ENCODE results near the gene ERI2. TPM values are rescaled to one million over a fixed set of nuclear protein-coding genes. Genes with fewer than 3 reads are reported as not detected.

ERI2 gene
- total and polyA plus RNA-seq, 7 donors: 7.2 to 24.3 (median 16.4) TPM

- H3K4me1 ChIP-seq: no peaks in the 10 kb centered on the region
- H3K36me3 ChIP-seq: no peaks in the 10 kb centered on the region
- no peak for TF ChIP-seq POLR2A (IDR thresholded peaks at IDR 0.05)
- TF ChIP-seq CTCF (IDR thresholded peaks at IDR 0.05): no peak
- no peak for TF ChIP-seq EP300 (IDR thresholded peaks at IDR 0.05)
- no peak for TF ChIP-seq POLR2AphosphoS5 (IDR thresholded peaks at IDR 0.05)
- no peak for DNase-seq
- intact Hi-C loops (cut with DNase I): no loop called here
- no peaks in the 10 kb centered on the region for H3K27me3 ChIP-seq
- H3K9me3 ChIP-seq: peaks cover 0 to 4% (median 0%) of the 10 kb centered on the region in 4 donors
- H3K27ac ChIP-seq: no peak overlapping the region
- H3K4me3 ChIP-seq: no peak overlapping the region
- 86 to 100% methylated on average over 1 of the region's 1 CpG for WGBS, 2 donors
Observed at GRCh38 chr16:20750558-20750957, 55.7 kb downstream of the ERI2 start.

GRCh38 chr16:20749474-20749873, 56.8 kb downstream of the ERI2 start:
- no peak overlapping the region for H3K27ac ChIP-seq
- no peak for TF ChIP-seq EP300 (IDR thresholded peaks at IDR 0.05)
- TF ChIP-seq CTCF (IDR thresholded peaks at IDR 0.05): no peak
- no peak for TF ChIP-seq POLR2A (IDR thresholded peaks at IDR 0.05)
- no peak for TF ChIP-seq POLR2AphosphoS5 (IDR thresholded peaks at IDR 0.05)
- intact Hi-C loops (cut with DNase I): no loop called here
- no peaks in the 10 kb centered on the region for H3K36me3 ChIP-seq
- no peaks in the 10 kb centered on the region for H3K4me1 ChIP-seq
- H3K4me3 ChIP-seq: no peak overlapping the region
- H3K27me3 ChIP-seq: no peaks in the 10 kb centered on the region
- DNase-seq: no peak
- 93 to 97% methylated on average over 1 of the region's 1 CpG for WGBS, 2 donors
- H3K9me3 ChIP-seq: peaks cover 0 to 4% (median 0%) of the 10 kb centered on the region in 4 donors

- TF ChIP-seq CTCF (IDR thresholded peaks at IDR 0.05): no peak
- TF ChIP-seq EP300 (IDR thresholded peaks at IDR 0.05): no peak
- TF ChIP-seq POLR2AphosphoS5 (IDR thresholded peaks at IDR 0.05): no peak
- no peak for TF ChIP-seq POLR2A (IDR thresholded peaks at IDR 0.05)
- intact Hi-C loops (cut with DNase I): no loop called here
- no peak for DNase-seq
- Histone ChIP-seq H3K27ac (no peak overlapping the region), H3K4me1 (no peaks in the 10 kb centered on the region), H3K27me3 (no peaks in the 10 kb centered on the region), H3K36me3 (no peaks in the 10 kb centered on the region), H3K4me3 (no peak overlapping the region), H3K9me3 (peaks cover 0 to 4% (median 0%) of the 10 kb centered on the region in 4 donors)
- 50 to 60% methylated on average over 4 of the region's 4 CpGs for WGBS, 2 donors
Observed at GRCh38 chr16:20747030-20747816, 59.0 kb downstream of the ERI2 start.

DNA sequence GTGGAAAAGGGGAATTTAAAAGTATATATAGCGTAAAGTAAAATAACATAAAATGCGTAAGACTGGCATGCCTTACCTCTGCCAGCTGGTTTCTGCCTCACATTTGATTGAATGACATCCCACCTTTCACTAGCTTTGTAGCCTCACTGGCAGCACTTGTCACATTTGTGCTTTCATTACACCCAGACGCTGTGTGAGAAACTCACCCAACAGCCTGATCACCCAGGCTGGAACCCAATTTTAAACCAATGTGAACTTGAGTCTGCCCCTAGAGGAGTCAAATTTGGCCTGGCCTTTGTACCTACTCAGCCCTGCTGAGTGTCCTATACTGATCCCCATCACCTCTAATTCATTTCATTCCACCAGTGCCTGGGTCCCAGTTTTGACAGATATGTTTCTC, 59.8 kb downstream of the ERI2 start:
- H3K9me3 ChIP-seq: peaks cover 0 to 4% (median 0%) of the 10 kb centered on the region in 4 donors
- DNase-seq: no peak
- WGBS, 2 donors: 97 to 98% methylated on average over 3 of the region's 3 CpGs
- TF ChIP-seq POLR2AphosphoS5 (IDR thresholded peaks at IDR 0.05): no peak
- H3K27me3 ChIP-seq: no peaks in the 10 kb centered on the region
- H3K4me1 ChIP-seq: peaks cover 0 to 4% (median 0%) of the 10 kb centered on the region in 4 donors
- intact Hi-C loops (cut with DNase I): no loop called here
- no peak overlapping the region for H3K27ac ChIP-seq
- H3K36me3 ChIP-seq: no peaks in the 10 kb centered on the region
- H3K4me3 ChIP-seq: no peak overlapping the region

Small RNA genes within 50 kb of the gene (small RNA-seq; reads per million reads assigned to genes)
- gene RF00618 (0 reads per million in 3 donors), gene RNU6-944P (0 to 0.11 (median 0) reads per million in 3 donors)

Other genes with a start within 250 kb of the ERI2 start
- under 1 TPM in 1 of 4 donors, not detected in 3; 0.14 TPM for gene ACSM2B, start 230.1 kb downstream of the ERI2 start, total RNA-seq
- gene ACSM2B, start 230.1 kb downstream of the ERI2 start, polyA plus RNA-seq: under 1 TPM in 1 of 3 donors, not detected in 2; 0.03 TPM
- 1 to 10 TPM in 3 of 4 donors, under 1 TPM in 1; 0.71 to 2.4 (median 1.8) TPM for gene ACSM1, start 108.8 kb downstream of the ERI2 start, total RNA-seq
- gene ACSM1, start 108.8 kb downstream of the ERI2 start, polyA plus RNA-seq: 1 to 10 TPM in 1 of 3 donors, under 1 TPM in 2; 0.41 to 1.2 (median 0.69) TPM
- gene THUMPD1, start 64.7 kb downstream of the ERI2 start, total RNA-seq: 100 to 1,000 TPM in 3 of 4 donors, 10 to 100 TPM in 1; 59.3 to 115 (median 112) TPM
- gene THUMPD1, start 64.7 kb downstream of the ERI2 start, polyA plus RNA-seq: 10 to 100 TPM; 12.0 to 21.7 (median 15.5) TPM
- 10 to 100 TPM; 12.5 to 22.7 (median 15.6) TPM for gene ACSM3, start 42.5 kb downstream of the ERI2 start, total RNA-seq
- 10 to 100 TPM; 14.1 to 25.7 (median 16.2) TPM for gene ACSM3, start 42.5 kb downstream of the ERI2 start, polyA plus RNA-seq
- 1 to 10 TPM; 1.8 to 7.5 (median 3.0) TPM for gene REXO5, start 55 bp upstream of the ERI2 start, total RNA-seq
- gene REXO5, start 55 bp upstream of the ERI2 start, polyA plus RNA-seq: 1 to 10 TPM; 1.2 to 2.9 (median 1.2) TPM
- gene DCUN1D3, start 93.9 kb upstream of the ERI2 start, total RNA-seq: 10 to 100 TPM; 10.8 to 21.6 (median 16.2) TPM
- gene DCUN1D3, start 93.9 kb upstream of the ERI2 start, polyA plus RNA-seq: 1 to 10 TPM; 3.0 to 5.0 (median 3.9) TPM
- 10 to 100 TPM; 38.5 to 85.6 (median 53.4) TPM for gene LYRM1, start 94.3 kb upstream of the ERI2 start, total RNA-seq
- 10 to 100 TPM; 31.2 to 43.7 (median 34.8) TPM for gene LYRM1, start 94.3 kb upstream of the ERI2 start, polyA plus RNA-seq